Measurements from ENCODE around the gene PRR14.

Gene PRR14

GRCh38 chr16:30659507-30660423 is 9.0 kb downstream of the PRR14 start:
- no peak for DNase-seq (ENCODE audit: low read depth in 2 of 2)

- DNase-seq (ENCODE audit: low read depth in 2 of 2), result no peak
Observed at GRCh38 chr16:30660424-30661261, 9.9 kb downstream of the PRR14 start.

- DNase-seq (ENCODE audit: low read depth in 2 of 2), result no peak
Observed at GRCh38 chr16:30662449-30662848, 11.7 kb downstream of the PRR14 start.

- DNase-seq (ENCODE audit: low read depth in 2 of 2), result no peak
Observed at GRCh38 chr16:30663038-30663437, 12.3 kb downstream of the PRR14 start.

GRCh38 chr16:30663820-30664219 is 13.1 kb downstream of the PRR14 start:
- DNase-seq (ENCODE audit: low read depth in 2 of 2), result no peak

GRCh38 chr16:30664616-30665109 is 13.9 kb downstream of the PRR14 start:
- DNase-seq (ENCODE audit: low read depth in 2 of 2), result no peak

- DNase-seq (ENCODE audit: low read depth in 2 of 2), result no peak
Observed at GRCh38 chr16:30665155-30665829, 14.5 kb downstream of the PRR14 start.

- DNase-seq (ENCODE audit: low read depth in 2 of 2), result no peak
Observed at GRCh38 chr16:30665830-30666190, 15.1 kb downstream of the PRR14 start.

GRCh38 chr16:30666681-30667080 is 15.9 kb downstream of the PRR14 start:
- DNase-seq (ENCODE audit: low read depth in 2 of 2), result no peak

- no peak for DNase-seq (ENCODE audit: low read depth in 2 of 2)
Observed at GRCh38 chr16:30667361-30667905, 16.7 kb downstream of the PRR14 start.

- no peak for DNase-seq (ENCODE audit: low read depth in 2 of 2)
Observed at GRCh38 chr16:30668393-30668792, 17.6 kb downstream of the PRR14 start.

- DNase-seq (ENCODE audit: low read depth in 2 of 2), result no peak
Observed at GRCh38 chr16:30669026-30669902, 18.5 kb downstream of the PRR14 start.

- DNase-seq (ENCODE audit: low read depth in 2 of 2), result no peak
Observed at GRCh38 chr16:30669903-30670824, 19.4 kb downstream of the PRR14 start.

- no peak for DNase-seq (ENCODE audit: low read depth in 2 of 2)
Observed at GRCh38 chr16:30675143-30675542, 24.4 kb downstream of the PRR14 start.

GRCh38 chr16:30677931-30678585 is 27.3 kb downstream of the PRR14 start:
- DNase-seq (ENCODE audit: low read depth in 2 of 2), result no peak

- no peak for DNase-seq (ENCODE audit: low read depth in 2 of 2)
Observed at GRCh38 chr16:30678586-30678970, 27.8 kb downstream of the PRR14 start.

- no peak for DNase-seq (ENCODE audit: low read depth in 2 of 2)
Observed at GRCh38 chr16:30680326-30680725, 29.6 kb downstream of the PRR14 start.

- DNase-seq (ENCODE audit: low read depth in 2 of 2), result no peak
Observed at GRCh38 chr16:30688701-30689100, 37.9 kb downstream of the PRR14 start.

GRCh38 chr16:30691907-30692306 is 41.1 kb downstream of the PRR14 start:
- no peak for DNase-seq (ENCODE audit: low read depth in 2 of 2)

Data from fibroblast of skin of left quadriceps (primary cell).